GM12878 (cell line): Measurements from ENCODE around the gene HBD.

Experiments used
- CTCF ChIP-seq, 3 experiments: IDR thresholded peaks in 2 of 3; conservative IDR thresholded peaks in 1 of 3; 2 replicates each; pipeline ENCODE4 v1.5.1; 2011; ENCODE audit warnings: low read depth in 3 of 3, low read length in 3 of 3, mild to moderate bottlenecking in 3 of 3, control low read depth in 2 of 3, moderate library complexity in 2 of 3, inconsistent platforms in 1 of 3, mixed read lengths in 1 of 3; ENCODE audit not compliant: control insufficient read depth in 2 of 3, insufficient read depth in 1 of 3; ENCODE audit errors: extremely low read depth in 1 of 3
- HCFC1 ChIP-seq: fragments of 150-350 bp; IDR thresholded peaks from 2 replicates; pipeline ENCODE4 v1.6.1; 2014; ENCODE audit warnings: low read length
- REST ChIP-seq: IDR thresholded peaks from 2 replicates; pipeline ENCODE4 v1.6.1; 2012; ENCODE audit warnings: mild to moderate bottlenecking, low read depth, low read length
- YY1 ChIP-seq: IDR thresholded peaks from 2 replicates; pipeline ENCODE4 v1.6.1; 2011; ENCODE audit warnings: low read depth, mild to moderate bottlenecking, low read length
- ZNF207 ChIP-seq: fragments of 450-650 bp; IDR thresholded peaks from 2 replicates; pipeline ENCODE4 v1.6.1; 2014; ENCODE audit warnings: antibody characterized with exemption, mild to moderate bottlenecking, borderline replicate concordance
- TF ChIP-seq, protein P1 (sequence below): IDR thresholded peaks from 2 replicates; pipeline ENCODE4 v1.6.1; 2012; ENCODE audit warnings: improper control_type of control experiment, low read depth, low read length; ENCODE audit not compliant: insufficient replicate concordance

- TF ChIP-seq, protein P1, sequence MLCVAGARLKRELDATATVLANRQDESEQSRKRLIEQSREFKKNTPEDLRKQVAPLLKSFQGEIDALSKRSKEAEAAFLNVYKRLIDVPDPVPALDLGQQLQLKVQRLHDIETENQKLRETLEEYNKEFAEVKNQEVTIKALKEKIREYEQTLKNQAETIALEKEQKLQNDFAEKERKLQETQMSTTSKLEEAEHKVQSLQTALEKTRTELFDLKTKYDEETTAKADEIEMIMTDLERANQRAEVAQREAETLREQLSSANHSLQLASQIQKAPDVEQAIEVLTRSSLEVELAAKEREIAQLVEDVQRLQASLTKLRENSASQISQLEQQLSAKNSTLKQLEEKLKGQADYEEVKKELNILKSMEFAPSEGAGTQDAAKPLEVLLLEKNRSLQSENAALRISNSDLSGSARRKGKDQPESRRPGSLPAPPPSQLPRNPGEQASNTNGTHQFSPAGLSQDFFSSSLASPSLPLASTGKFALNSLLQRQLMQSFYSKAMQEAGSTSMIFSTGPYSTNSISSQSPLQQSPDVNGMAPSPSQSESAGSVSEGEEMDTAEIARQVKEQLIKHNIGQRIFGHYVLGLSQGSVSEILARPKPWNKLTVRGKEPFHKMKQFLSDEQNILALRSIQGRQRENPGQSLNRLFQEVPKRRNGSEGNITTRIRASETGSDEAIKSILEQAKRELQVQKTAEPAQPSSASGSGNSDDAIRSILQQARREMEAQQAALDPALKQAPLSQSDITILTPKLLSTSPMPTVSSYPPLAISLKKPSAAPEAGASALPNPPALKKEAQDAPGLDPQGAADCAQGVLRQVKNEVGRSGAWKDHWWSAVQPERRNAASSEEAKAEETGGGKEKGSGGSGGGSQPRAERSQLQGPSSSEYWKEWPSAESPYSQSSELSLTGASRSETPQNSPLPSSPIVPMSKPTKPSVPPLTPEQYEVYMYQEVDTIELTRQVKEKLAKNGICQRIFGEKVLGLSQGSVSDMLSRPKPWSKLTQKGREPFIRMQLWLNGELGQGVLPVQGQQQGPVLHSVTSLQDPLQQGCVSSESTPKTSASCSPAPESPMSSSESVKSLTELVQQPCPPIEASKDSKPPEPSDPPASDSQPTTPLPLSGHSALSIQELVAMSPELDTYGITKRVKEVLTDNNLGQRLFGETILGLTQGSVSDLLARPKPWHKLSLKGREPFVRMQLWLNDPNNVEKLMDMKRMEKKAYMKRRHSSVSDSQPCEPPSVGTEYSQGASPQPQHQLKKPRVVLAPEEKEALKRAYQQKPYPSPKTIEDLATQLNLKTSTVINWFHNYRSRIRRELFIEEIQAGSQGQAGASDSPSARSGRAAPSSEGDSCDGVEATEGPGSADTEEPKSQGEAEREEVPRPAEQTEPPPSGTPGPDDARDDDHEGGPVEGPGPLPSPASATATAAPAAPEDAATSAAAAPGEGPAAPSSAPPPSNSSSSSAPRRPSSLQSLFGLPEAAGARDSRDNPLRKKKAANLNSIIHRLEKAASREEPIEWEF, result no peak
- no peak for TF ChIP-seq ZNF207
- TF ChIP-seq YY1, result no peak
- no peak for TF ChIP-seq CTCF (IDR thresholded peaks at IDR 0.05 in 2 of 3, conservative IDR thresholded peaks at IDR 0.05 in 1 of 3; ENCODE audit: control insufficient read depth in 2 of 3, extremely low read depth in 1 of 3, insufficient read depth in 1 of 3, low read depth in 3 of 3, low read length in 3 of 3)
- no peak for TF ChIP-seq REST
- no peak for TF ChIP-seq HCFC1
Measured at GRCh38 chr11:5188201-5188600, 46.1 kb downstream of the HBD start.
